B cell (primary cell): Measurements from ENCODE around the gene CEP112. TPM values are rescaled to one million over a fixed set of nuclear protein-coding genes. Genes with fewer than 3 reads are reported as not detected.

ENCODE experiments used
- ATAC-seq: fragments of 200-7000 bp; cut with Tn5 transposase; one replicate; pipeline ENCODE4 v1.10.0; 2021; ENCODE audit warnings: low read depth, mild to moderate bottlenecking, moderate number of reproducible peaks, moderate library complexity
- CTCF ChIA-PET: fragments of 350-600 bp; sonication (Branson Sonifier 250); formaldehyde crosslinking; loops from one replicate; lab custom pipeline; 2021; ENCODE audit warnings: antibody characterized with exemption, inconsistent platforms; lab: Charles Lee
- POLR2A ChIA-PET: fragments of 350-600 bp; sonication (Branson Sonifier 250); formaldehyde crosslinking; loops from one replicate; lab custom pipeline; 2021; ENCODE audit warnings: antibody characterized with exemption; lab: Charles Lee
- DNase-seq: peaks from one replicate; pipeline ENCODE4 v3.0.0; 2013
- H2AFZ ChIP-seq: 2 replicates; pipeline ENCODE4 v1.6.1; 2012; ENCODE audit warnings: mild to moderate bottlenecking, low read depth, low read length; ENCODE audit not compliant: insufficient read depth, poor library complexity, severe bottlenecking
- H3K27ac ChIP-seq, 2 donors: 1 replicate in 1 of 2; 2 replicates in 1 of 2; pipeline ENCODE4 v1.5.1; 2012 to 2013; ENCODE audit warnings: low read length in 2 of 2, mild to moderate bottlenecking in 2 of 2, moderate library complexity in 1 of 2
- H3K27me3 ChIP-seq, 4 experiments: fragments of 200-600 bp in 1 of 4; sonication (generic) in 1 of 4; replicated peaks in 1 of 4; 1 replicate in 2 of 4; 2 replicates in 2 of 4; pipeline versions ENCODE4 v1.6.1 to v1.7.0; 2013 to 2016; ENCODE audit warnings: low read length in 3 of 4, mild to moderate bottlenecking in 2 of 4, mixed read lengths in 1 of 4, moderate library complexity in 1 of 4; ENCODE audit not compliant: insufficient read depth in 4 of 4, control insufficient read depth in 3 of 4; ENCODE audit errors: control extremely low read depth in 1 of 4
- H3K36me3 ChIP-seq, 2 experiments: replicated peaks in 1 of 2; 1 replicate in 1 of 2; 2 replicates in 1 of 2; pipeline versions ENCODE4 v1.6.1 to v1.7.1; 2013; ENCODE audit warnings: low read length in 1 of 2; ENCODE audit not compliant: insufficient read depth in 2 of 2, control insufficient read depth in 1 of 2; ENCODE audit errors: control extremely low read depth in 1 of 2, extremely low read depth in 1 of 2
- H3K4me1 ChIP-seq, 2 donors: fragments of 200-600 bp in 1 of 2; sonication (generic) in 1 of 2; 1 replicate in 1 of 2; 2 replicates in 1 of 2; pipeline versions ENCODE4 v1.5.1 to v1.6.1; 2013 to 2017; ENCODE audit warnings: low read length in 2 of 2; ENCODE audit not compliant: control insufficient read depth in 2 of 2, insufficient read depth in 2 of 2
- H3K4me2 ChIP-seq: replicated peaks from 2 replicates; pipeline ENCODE3; 2012; ENCODE audit warnings: mild to moderate bottlenecking, low read depth, low read length; ENCODE audit not compliant: poor library complexity, severe bottlenecking
- H3K4me3 ChIP-seq, 5 experiments: fragments of 200-600 bp in 1 of 5; sonication (generic) in 1 of 5; 1 replicate in 3 of 5; 2 replicates in 2 of 5; pipeline versions ENCODE4 v1.5.1 to v1.7.0; 2011 to 2016; ENCODE audit warnings: low read length in 4 of 5, mild to moderate bottlenecking in 4 of 5, low read depth in 2 of 5, control low read depth in 1 of 5, moderate library complexity in 1 of 5; ENCODE audit not compliant: insufficient read depth in 1 of 5; ENCODE audit errors: control extremely low read depth in 1 of 5, extremely low read depth in 1 of 5
- H3K79me2 ChIP-seq: fragments of 200-600 bp; sonication (generic); one replicate; pipeline ENCODE4 v1.6.0; 2016; ENCODE audit warnings: low read length; ENCODE audit not compliant: control insufficient read depth, insufficient read depth
- H3K9ac ChIP-seq: fragments of 200-600 bp; sonication (generic); 2 replicates; pipeline ENCODE4 v1.6.1; 2017; ENCODE audit warnings: mild to moderate bottlenecking, low read length, moderate library complexity
- H3K9me3 ChIP-seq, 3 donors: one replicate each; pipeline versions ENCODE4 v1.6.1 to v1.7.1; 2013; ENCODE audit warnings: low read length in 2 of 3; ENCODE audit not compliant: control insufficient read depth in 2 of 3, insufficient read depth in 1 of 3; ENCODE audit errors: control extremely low read depth in 1 of 3
- H4K20me1 ChIP-seq: 2 replicates; pipeline ENCODE4 v1.6.0; 2012; ENCODE audit warnings: mild to moderate bottlenecking, low read length; ENCODE audit not compliant: insufficient read depth, control insufficient read depth, poor library complexity, severe bottlenecking
- H3K27ac Mint-ChIP-seq: one replicate; pipeline ENCODE4 v1.8.0; 2021; ENCODE audit warnings: mixed read lengths
- H3K27me3 Mint-ChIP-seq: one replicate; pipeline ENCODE4 v1.8.0; 2021; ENCODE audit warnings: mixed read lengths
- H3K4me1 Mint-ChIP-seq: one replicate; pipeline ENCODE4 v1.8.0; 2021; ENCODE audit warnings: mixed read lengths
- H3K4me3 Mint-ChIP-seq: one replicate; pipeline ENCODE4 v1.8.0; 2021; ENCODE audit warnings: mixed read lengths
- H3K9me3 Mint-ChIP-seq: one replicate; pipeline ENCODE4 v1.8.0; 2022; ENCODE audit warnings: mixed read lengths; ENCODE audit not compliant: insufficient read depth
- EZH2 ChIP-seq: IDR thresholded peaks from 2 replicates; pipeline ENCODE4 v1.6.1; 2012; ENCODE audit warnings: borderline replicate concordance, low read depth, mild to moderate bottlenecking, moderate library complexity, low read length; ENCODE audit not compliant: insufficient read depth, poor library complexity, severe bottlenecking
- WGBS: methylation state at CpG from one replicate; pipeline ENCODE4 v1.1.5; 2013; ENCODE audit warnings: missing lambda C conversion rate; ENCODE audit not compliant: insufficient coverage; 5-methylcytosine and 5-hydroxymethylcytosine counted together
- intact Hi-C: fragments of 100-400 bp; cut with micrococcal nuclease; formaldehyde crosslinking; loops from one replicate; pipeline ENCODE4 v1.10.0; 2022
- polyA plus RNA-seq: library from polyadenylated mRNA; depleted of rRNA; stranded (reverse); fragments of >200 nt; gene quantifications from 2 replicates; pipeline ENCODE4 v1.2.3, GENCODE V29; 2012
- total RNA-seq, 2 donors: library from RNA; stranded (reverse); fragments of 120-200 nt in 1 of 2; gene quantifications; 1 replicate in 1 of 2; 2 replicates in 1 of 2; pipeline versions ENCODE4 v1.2.3 to v1.2.4, GENCODE V29; 2013 to 2022
- TF ChIP-seq, protein P1 (sequence below): fragments of 200-600 bp; IDR thresholded peaks from one replicate; pipeline ENCODE4 v1.8.0; 2022; ENCODE audit warnings: antibody characterized with exemption, mild to moderate bottlenecking

CEP112 gene
- total and polyA plus RNA-seq, 2 donors (not counting 1 experiment from before 2014, with no cell fraction given): 0.57 to 4.6 TPM

DNA sequence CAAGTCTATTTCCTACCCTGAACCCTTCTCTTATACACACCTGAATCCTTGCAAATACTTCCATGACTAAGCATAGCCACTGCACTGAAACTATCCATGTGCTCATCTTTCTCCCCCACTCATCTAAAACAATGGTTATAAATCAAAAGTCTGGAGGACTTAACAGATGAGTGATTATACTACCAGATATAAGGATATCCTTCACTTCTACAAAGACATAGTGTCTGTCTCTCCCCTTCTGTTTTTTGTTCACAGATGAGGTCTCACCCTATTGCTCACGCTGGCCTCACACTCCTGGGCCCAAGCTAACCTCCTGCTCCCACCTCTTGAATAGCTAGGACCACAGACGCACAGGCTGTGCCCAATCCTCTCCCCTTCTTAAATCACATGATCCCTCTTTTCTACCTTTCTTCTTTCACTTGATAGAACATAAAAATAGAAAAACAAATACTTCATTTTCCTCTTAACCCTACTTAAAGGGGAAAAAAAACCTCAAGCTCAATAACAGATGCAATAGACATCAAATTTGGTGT lies 19.2 kb downstream of the CEP112 start:
- ATAC-seq (no peak), DNase-seq (no peak)
- Mint-ChIP-seq H3K27me3 (no peaks in the 10 kb centered on the region), H3K9me3 (no peaks in the 10 kb centered on the region), H3K4me1 (no peaks in the 10 kb centered on the region), H3K4me3 (no peak overlapping the region), H3K27ac (no peak overlapping the region)
- TF ChIP-seq, protein P1, sequence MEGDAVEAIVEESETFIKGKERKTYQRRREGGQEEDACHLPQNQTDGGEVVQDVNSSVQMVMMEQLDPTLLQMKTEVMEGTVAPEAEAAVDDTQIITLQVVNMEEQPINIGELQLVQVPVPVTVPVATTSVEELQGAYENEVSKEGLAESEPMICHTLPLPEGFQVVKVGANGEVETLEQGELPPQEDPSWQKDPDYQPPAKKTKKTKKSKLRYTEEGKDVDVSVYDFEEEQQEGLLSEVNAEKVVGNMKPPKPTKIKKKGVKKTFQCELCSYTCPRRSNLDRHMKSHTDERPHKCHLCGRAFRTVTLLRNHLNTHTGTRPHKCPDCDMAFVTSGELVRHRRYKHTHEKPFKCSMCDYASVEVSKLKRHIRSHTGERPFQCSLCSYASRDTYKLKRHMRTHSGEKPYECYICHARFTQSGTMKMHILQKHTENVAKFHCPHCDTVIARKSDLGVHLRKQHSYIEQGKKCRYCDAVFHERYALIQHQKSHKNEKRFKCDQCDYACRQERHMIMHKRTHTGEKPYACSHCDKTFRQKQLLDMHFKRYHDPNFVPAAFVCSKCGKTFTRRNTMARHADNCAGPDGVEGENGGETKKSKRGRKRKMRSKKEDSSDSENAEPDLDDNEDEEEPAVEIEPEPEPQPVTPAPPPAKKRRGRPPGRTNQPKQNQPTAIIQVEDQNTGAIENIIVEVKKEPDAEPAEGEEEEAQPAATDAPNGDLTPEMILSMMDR: no peak
- ChIA-PET POLR2A (no interaction called here), CTCF (interaction anchor here (1.1 kb wide), 1 partner anchor 941 kb away, joined by 4 read pairs; no protein-coding TSS in a partner anchor)
- H3K4me3 ChIP-seq: no peak overlapping the region
- no peaks in the 10 kb centered on the region for H3K27me3 ChIP-seq
- H3K36me3 ChIP-seq: no peaks in the 10 kb centered on the region
- no peak overlapping the region for H3K4me2 ChIP-seq
- no peaks in the 10 kb centered on the region for H3K79me2 ChIP-seq
- H3K4me1 ChIP-seq: no peaks in the 10 kb centered on the region
- intact Hi-C loops: no loop called here
- 70% methylated on average over 2 of the region's 2 CpGs for WGBS
- H3K27ac ChIP-seq: no peak overlapping the region
- no peaks in the 10 kb centered on the region for H3K9me3 ChIP-seq
- H3K9ac ChIP-seq: no peak overlapping the region
- no peak overlapping the region for H2AFZ ChIP-seq
- no peaks in the 10 kb centered on the region for H4K20me1 ChIP-seq

DNA sequence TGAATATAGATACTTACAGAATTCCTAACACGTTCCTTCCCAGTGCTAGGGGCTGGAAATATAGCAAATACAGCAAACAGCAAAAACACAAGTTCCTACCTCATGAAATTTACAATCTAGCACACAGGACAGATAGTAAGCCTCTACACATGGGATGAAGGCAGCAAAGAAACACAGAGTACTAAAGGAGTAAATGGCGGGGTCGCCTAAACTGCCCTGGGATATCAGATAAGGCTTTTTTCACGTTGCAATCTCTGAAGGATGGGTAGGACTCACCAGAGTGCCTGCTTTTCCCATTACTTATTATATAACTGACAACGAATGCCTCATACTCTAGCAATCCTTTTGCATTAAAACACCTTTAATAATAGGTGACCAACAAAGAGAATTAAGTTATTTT lies 19.8 kb downstream of the CEP112 start:
- H3K4me1 Mint-ChIP-seq: no peaks in the 10 kb centered on the region
- CTCF ChIA-PET: no interaction called here
- Histone ChIP-seq H3K4me3 (no peak overlapping the region), H3K9ac (no peak overlapping the region), H3K4me1 (no peaks in the 10 kb centered on the region), H3K27me3 (no peaks in the 10 kb centered on the region), H3K4me2 (no peak overlapping the region), H3K27ac (no peak overlapping the region), H3K9me3 (no peaks in the 10 kb centered on the region), H3K79me2 (no peaks in the 10 kb centered on the region), H4K20me1 (no peaks in the 10 kb centered on the region), H2AFZ (no peak overlapping the region), H3K36me3 (no peaks in the 10 kb centered on the region)
- no peak overlapping the region for H3K27ac Mint-ChIP-seq
- WGBS: 100% methylated on average over 2 of the region's 5 CpGs
- POLR2A ChIA-PET: no interaction called here
- ATAC-seq: no peak
- intact Hi-C loops: no loop called here
- no peaks in the 10 kb centered on the region for H3K27me3 Mint-ChIP-seq
- DNase-seq: no peak
- no peak overlapping the region for H3K4me3 Mint-ChIP-seq
- TF ChIP-seq, protein P1: no peak
- no peak for TF ChIP-seq EZH2
- no peaks in the 10 kb centered on the region for H3K9me3 Mint-ChIP-seq
